GM13977 (cell line): ENCODE measurements around the gene REPIN1.

ENCODE experiments used
- DNase-seq: peaks from one replicate; pipeline ENCODE4 v3.0.0; 2012; ENCODE audit warnings: low spot score
- in situ Hi-C: fragments of 300-500 bp; cut with MboI; formaldehyde crosslinking; loops from one replicate; pipeline ENCODE4 v1.12.0; 2022; ENCODE audit warnings: low sequenced_read_pairs, low pct_unique_long_range_greater_than_20kb, mixed read lengths, inconsistent platforms; ENCODE audit not compliant: unreplicated experiment
- TF ChIP-seq, protein P1 (sequence below): IDR thresholded peaks from 2 replicates; pipeline ENCODE4 v1.5.1; 2012; ENCODE audit warnings: mild to moderate bottlenecking, control low read depth; ENCODE audit not compliant: insufficient read depth; ENCODE audit errors: extremely low read depth, missing control alignments

The REPIN1 gene

DNA sequence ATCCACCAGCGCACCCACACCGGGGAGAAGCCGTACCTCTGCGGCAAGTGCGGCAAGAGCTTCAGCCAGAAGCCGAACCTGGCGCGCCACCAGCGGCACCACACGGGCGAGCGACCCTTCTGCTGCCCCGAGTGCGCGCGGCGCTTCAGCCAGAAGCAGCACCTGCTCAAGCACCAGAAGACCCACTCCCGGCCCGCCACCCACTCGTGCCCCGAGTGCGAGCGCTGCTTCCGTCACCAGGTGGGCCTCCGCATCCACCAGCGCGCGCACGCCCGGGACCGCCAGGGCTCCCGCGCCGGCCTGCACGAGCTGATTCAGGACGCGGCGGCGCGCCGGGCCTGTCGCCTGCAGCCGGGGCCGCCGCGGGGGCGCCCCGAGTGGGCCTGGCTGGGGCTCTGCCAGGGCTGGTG, 28.2 kb downstream of the REPIN1 start:
- no peak for DNase-seq
- in situ Hi-C loops, result no loop called here
- TF ChIP-seq, protein P1, sequence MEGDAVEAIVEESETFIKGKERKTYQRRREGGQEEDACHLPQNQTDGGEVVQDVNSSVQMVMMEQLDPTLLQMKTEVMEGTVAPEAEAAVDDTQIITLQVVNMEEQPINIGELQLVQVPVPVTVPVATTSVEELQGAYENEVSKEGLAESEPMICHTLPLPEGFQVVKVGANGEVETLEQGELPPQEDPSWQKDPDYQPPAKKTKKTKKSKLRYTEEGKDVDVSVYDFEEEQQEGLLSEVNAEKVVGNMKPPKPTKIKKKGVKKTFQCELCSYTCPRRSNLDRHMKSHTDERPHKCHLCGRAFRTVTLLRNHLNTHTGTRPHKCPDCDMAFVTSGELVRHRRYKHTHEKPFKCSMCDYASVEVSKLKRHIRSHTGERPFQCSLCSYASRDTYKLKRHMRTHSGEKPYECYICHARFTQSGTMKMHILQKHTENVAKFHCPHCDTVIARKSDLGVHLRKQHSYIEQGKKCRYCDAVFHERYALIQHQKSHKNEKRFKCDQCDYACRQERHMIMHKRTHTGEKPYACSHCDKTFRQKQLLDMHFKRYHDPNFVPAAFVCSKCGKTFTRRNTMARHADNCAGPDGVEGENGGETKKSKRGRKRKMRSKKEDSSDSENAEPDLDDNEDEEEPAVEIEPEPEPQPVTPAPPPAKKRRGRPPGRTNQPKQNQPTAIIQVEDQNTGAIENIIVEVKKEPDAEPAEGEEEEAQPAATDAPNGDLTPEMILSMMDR, result no peak

GRCh38 chr7:150397346-150398107, 28.9 kb downstream of the REPIN1 start:
- in situ Hi-C loops, result no loop called here
- no peak for DNase-seq
- TF ChIP-seq, protein P1, result no peak

DNA sequence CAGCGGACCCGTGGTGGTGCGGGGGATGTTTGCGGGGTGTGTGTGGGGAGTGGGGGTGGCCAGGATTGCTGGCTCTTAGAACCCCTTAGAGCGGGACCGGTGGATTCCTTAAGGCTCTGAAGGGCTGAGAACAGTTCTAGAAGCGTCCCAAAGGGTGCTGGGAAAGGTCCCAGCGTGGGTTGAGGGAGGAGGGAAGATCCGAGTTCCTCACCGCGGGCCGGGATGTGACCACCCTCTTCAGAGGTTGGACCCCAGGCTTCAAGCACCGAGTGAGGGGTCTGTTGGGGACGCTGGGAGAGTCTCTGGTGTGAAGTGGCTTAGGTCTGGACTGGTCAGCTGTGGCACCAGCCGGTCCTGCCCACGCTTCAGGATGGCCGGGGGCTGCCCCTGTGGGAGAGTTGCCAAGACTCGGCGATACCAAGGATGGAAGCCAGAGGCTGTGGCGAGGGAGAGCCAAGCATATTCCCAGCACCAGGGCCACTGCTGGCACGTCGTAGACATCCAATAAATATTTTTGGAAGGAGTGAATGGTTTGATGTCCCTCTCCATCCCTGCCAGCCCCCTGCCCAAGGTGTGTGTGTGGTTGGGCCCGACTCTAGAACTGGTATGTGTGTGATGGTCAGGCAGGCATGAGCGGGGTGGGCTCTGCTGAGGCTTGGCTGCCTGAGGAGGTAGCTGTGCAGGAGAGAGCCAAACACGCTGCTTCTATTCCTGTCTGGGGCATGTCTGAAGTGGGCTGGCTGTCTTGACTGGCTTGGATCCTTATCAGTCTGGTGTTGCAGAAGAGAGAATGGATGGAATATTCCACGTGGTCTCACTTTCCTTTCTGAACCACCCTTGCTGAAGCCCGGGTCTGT, 29.7 kb downstream of the REPIN1 start:
- TF ChIP-seq, protein P1, result no peak
- in situ Hi-C loops, result no loop called here
- DNase-seq, result no peak

DNA sequence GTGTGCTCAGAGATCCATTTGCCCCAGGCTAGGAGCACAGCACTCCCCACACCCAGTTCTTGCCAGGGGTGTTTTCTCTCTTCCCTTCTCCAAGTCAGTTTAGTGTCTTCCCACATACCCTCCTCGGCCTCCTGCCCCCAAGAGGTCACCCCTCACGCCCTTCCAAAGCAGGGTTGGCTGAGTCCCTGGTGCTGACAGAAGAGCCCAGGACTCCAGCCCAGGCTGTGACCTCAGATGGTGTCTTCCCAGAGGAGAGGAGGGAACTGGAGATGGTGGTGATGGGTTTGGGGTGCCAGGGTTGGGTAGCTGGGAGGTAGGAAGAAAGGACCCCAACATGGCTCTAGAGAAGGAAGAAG, 30.3 kb downstream of the REPIN1 start:
- in situ Hi-C loops, result no loop called here
- TF ChIP-seq, protein P1, result no peak
- no peak for DNase-seq

DNA sequence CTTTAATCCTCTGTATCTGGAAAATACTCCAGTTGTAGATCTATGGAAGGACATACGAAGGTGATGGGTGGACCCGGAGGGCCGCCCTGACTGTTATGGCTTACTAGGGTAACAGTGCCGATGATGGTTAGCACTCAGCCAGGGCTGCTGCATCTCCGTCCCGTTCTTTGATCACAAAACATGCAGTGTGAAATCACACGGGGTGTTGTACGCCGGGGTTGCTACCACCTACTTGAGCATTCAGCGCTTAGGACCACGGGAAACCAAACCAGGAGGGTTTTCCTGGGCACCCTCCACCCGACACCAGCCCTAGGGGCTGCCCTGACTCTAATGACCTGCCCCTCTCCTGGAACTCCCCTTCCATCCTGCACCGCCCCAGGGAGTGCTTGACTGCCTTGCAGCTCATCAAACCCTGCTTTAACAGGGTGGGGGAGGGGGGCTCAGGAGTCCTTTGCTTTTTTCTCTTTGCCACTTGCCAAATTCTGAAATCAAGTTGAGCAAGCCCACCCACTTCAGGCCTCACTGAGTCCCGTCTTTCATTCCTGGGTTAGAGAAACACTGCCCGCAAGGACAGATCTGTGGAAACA, 30.9 kb downstream of the REPIN1 start:
- DNase-seq, result no peak
- TF ChIP-seq, protein P1, result no peak
- in situ Hi-C loops, result no loop called here

DNA sequence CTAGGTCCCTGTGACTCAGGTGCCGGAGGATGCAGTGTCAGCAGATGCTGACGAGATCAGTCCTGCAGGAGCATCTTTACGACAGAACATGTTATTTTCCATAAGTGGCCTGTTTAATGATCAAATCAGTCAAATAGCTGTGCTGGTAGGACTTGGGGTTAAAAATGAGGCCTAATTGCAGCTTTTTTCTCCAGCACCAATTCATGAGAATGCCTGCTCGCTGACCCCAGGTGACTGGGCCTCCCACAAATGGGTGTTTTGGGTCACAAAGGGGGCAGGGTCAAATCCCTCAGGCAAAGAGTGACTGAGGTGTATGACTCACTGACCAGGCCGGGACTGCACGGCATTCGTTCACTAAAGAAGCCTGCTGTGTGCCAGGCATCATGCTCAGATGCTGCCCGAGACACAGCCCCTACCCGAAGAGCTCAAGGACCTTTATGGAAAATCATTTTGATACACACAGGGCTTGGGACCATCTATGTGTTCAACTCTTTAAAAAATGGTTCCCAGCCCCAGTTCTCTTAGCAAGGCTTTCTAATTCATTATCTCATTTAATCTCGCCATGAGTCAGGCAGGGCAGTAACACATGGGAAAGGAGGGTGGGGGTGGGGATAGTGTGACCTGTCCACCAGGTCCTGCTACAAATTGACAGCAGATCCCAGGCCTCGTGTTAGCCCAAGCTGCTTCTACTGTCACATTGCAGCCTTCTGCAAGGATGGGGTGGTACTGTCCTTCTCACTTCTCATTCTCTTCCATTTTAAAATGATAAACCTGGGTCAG, 31.6 kb downstream of the REPIN1 start:
- no peak for DNase-seq
- in situ Hi-C loops, result no loop called here
- TF ChIP-seq, protein P1, result no peak
